GM10847 (cell line): ENCODE results near the gene ETV6.

Experiments used
- POLR2A ChIP-seq: IDR thresholded peaks from 2 replicates; pipeline ENCODE4 v1.6.1; 2011; ENCODE audit not compliant: insufficient read length; ENCODE audit errors: extremely low read depth

The ETV6 gene

DNA sequence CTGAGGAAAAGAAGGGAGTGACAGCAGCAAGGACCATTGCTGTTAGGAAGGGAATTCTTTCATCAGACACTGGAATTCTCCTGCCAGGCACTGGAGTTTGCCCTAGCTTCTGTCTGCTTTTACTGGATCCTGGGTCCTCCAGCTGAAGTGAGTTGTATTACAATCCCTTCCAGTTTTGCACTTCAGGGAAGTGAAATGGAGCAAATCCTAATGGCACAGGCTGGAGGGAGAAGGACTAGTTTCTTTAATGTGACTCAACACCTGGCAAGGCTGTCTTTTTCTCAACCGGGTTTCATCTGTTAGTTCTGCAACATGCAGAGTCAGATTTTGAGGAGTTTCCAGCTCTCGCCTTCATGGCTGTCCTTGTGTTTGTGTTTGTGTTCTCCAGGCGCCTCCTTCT lies 45.8 kb downstream of the ETV6 start:
- TF ChIP-seq POLR2A, result no peak

GRCh38 chr12:11696084-11696483 lies 46.6 kb downstream of the ETV6 start:
- no peak for TF ChIP-seq POLR2A

GRCh38 chr12:11697131-11697530 lies 47.7 kb downstream of the ETV6 start:
- TF ChIP-seq POLR2A, result no peak

DNA sequence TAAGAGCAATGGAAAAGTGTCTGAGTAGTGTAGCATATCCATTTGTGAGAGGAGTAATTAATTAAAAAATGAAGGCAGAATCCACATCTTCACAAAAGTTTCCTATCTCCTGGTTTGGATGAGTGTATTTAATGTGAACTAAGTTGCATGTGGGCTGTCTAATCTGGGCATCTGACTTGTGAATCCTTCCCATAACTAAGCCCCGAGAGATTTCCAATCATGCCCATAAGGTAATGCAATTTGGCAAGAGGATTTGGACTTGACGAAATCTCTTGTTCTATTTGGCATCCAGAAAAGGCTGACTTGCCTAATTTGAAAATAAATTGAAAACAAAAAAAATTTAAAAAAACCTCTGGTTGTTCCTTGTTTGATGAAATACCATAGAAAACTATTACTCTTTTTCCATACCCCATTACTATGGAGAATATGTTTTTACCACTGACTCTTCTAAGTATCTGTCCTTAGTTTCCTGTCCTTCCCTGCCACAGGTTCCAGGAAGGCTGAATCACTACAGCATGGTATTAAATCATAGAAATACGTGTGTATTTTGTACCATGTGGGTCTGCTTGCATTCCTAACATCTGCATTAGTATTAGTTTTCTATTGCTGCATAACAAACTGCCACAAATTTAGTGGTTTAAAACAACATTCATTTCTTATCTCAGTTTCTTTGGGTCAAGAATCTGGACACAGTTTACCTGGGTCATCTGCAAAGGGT lies 48.4 kb downstream of the ETV6 start:
- no peak for TF ChIP-seq POLR2A

GRCh38 chr12:11698729-11699128 lies 49.3 kb downstream of the ETV6 start:
- TF ChIP-seq POLR2A, result no peak

GRCh38 chr12:11701433-11701832 lies 52.0 kb downstream of the ETV6 start:
- TF ChIP-seq POLR2A, result no peak

DNA sequence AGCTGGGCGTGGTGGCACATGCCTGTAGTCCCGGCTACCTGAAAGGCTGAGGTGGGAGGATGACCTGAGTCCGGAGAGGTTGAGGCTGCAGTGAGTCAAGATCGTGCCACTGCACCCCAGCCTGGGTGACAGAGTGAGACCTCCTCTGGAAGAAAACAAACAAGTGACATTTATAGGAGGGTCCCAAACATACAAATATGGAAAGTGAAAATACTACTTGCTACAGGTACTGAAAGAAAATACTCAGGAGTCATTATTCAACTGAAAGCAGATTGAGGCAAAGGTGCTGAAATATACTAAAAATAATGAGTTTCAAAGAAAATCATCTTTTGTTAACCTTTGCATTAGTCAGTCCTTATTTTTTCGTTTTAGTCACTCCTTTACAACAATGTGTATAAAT lies 53.5 kb downstream of the ETV6 start:
- TF ChIP-seq POLR2A, result no peak

GRCh38 chr12:11703378-11703777 lies 53.9 kb downstream of the ETV6 start:
- TF ChIP-seq POLR2A, result no peak

GRCh38 chr12:11704089-11704488 lies 54.6 kb downstream of the ETV6 start:
- no peak for TF ChIP-seq POLR2A

DNA sequence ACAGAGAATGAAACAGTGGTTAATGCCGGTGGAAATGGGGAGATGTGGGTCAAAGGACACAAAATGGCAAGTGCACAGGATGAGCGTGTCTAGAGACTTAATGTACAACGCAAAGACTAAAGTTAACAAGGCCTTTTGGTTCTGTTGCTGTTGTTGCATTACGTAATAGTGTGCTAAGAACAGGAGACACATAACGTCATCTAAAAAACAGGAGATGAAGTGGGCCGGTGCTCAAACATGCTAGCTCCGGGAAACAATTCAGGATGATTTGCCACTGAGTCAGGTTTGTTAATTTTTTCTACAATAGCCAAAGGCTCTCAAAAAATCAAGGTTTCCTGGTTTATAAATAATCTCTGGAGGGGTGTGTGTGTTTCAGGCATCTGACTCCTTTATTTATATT lies 55.5 kb downstream of the ETV6 start:
- no peak for TF ChIP-seq POLR2A

DNA sequence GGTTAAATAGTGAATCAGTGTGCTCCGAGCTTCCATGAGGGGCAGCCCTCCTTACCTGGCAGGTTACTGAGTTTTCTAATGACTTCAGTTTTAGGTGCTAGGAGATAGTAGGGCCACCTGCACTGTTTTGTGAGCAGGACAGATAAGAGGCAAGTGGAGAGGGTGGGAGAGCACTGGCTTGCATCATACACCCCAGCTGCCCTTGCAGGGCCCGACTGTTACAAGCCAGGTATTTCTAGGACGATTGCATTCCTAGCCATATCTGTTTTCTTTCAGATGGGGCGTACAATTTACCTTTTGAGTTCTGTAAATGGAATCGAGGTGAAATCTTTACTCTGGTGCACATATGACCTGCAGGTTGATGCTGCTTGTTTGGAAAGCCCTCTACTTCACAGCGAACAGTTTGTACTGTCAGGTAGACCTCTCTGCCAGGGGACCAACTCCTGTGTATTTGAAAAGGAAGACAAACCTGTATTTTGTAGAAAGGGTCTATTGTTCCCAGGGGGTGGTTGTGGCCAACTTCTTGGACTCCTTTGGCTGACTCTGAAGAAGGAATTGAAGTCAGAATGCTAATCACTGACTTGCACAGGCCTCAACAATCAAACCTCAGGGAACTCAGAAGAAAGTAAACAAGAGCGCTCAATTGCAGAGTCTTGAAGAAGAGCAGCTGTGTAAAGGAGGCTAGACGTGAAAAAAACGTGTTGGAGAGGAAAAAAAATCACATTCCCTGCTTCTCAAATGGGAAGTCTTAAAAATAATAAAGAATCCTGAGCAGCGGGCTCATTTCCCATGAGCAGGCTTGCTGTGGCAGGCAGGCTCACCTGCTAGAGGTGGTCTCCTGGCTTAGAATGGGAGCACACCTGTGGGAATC lies 57.3 kb downstream of the ETV6 start:
- TF ChIP-seq POLR2A, result no peak

DNA sequence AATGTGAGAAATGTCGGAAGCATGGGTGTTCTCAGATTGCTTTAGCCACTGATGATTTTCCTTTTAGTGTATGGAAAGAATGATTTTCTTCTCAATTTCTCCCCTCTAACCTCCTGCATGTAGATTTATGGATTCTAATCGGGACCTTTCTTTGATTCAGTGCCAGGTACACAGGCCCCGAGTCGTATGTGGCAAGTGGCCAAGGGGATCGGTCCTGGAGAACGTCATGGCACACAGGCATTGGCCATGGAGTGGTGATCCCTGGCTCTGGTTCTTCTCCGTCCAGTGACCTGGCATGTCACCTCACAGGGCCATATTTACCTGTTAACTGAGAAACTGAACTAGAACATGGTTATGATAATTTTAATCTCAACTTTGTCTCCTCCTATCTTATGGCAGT lies 58.1 kb downstream of the ETV6 start:
- no peak for TF ChIP-seq POLR2A

GRCh38 chr12:11709513-11709912 lies 60.0 kb downstream of the ETV6 start:
- TF ChIP-seq POLR2A, result no peak

DNA sequence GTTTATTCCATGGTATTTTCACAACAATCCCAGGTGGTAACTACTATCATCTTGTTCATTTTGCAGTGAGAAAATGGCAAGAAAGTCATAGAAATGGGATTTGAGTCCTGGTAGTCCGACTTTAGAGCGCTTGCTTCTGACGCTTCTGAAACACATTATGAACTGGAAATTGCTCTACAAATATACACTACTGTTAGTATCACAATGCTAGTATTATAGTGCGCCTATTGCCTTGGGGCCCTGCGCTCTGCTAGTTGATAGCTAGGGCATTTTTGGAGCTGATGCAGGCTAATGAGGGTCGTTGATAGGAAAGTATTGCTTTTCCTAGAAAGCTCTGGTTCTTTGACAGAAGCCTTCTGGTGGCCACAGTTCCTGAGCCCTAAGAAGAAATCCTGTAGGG lies 61.0 kb downstream of the ETV6 start:
- no peak for TF ChIP-seq POLR2A

GRCh38 chr12:11710906-11711305 lies 61.4 kb downstream of the ETV6 start:
- TF ChIP-seq POLR2A, result no peak

DNA sequence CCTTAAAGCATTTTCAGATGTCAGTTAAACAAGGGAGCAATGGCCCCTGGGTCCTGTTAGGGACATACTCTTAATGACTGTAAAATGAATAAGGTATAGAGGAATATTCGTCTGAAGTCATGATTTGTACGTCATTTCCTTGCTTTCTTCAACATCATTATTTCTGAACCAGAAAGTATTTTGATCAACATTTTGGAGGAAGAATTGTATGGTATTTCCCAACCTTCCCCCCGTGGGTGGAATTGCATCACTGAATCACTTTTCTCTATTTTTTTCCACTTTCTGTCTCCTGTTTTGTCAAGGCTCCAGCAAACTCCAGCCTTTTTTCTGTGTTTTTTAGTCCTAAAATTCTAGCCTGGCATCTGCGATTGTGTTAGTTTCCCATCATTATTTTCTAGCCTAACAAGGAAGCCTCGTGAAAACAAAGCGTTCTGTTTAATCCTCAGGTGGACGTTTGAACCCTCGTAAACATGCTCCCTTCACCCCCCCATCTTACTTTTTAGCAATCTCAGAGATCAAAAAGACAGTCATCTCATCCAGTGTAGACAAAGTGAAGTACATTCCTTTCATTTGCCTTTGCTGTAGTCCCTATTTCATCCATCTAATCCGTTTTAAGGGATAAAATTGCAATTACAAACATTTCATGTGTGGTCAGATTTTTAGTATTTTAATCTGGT lies 62.3 kb downstream of the ETV6 start:
- TF ChIP-seq POLR2A, result no peak
